ENCODE results near the gene TADA2B. TPM values are rescaled to one million over a fixed set of nuclear protein-coding genes. Genes with fewer than 3 reads are reported as not detected.

The TADA2B gene
- total RNA-seq, 1 experiment from 2014 or later = 11.8 TPM

DNA sequence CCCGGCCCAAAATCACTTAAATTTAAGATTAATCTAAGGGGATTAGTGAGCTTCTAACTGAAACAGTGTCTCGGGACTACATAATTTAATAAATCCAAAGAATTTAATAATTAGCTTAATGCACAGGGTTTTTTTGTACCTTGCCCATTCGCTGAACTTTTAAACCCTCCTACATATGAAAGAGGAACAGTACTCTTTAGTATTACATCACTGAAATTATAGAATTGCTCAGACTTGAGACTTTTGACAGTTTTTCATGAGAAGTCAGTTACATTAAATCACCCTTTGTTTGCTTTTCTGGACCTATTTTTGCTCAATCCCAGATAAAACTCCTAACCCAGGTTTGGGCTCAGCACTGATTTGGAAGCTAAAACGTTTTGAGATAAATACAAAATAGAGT is 2.4 kb upstream of the TADA2B start:
- no peak for DNase-seq (ENCODE audit: low read depth)

DNA sequence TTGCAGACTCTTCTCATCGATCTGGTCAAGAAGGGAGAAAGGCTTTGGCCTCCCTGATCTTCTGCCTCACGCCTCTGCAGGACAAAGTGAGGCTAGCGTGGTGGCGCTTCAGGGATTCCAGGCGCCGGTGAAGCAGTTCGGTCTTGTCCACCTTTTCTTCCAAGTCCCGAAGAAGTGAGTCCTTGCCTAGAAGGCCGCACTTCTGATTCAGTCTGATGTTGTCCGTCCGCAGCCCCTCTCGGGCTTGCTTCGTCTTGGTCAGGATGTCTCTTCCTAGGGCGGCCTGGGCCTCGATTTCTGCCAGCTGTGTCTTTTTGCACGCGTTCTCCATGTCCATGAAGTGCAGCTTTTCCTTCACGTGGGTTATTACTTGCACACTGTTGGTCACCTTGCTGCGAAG is 1.9 kb upstream of the TADA2B start:
- no peak for DNase-seq (ENCODE audit: low read depth)

GRCh38 chr4:7041801-7042502 is 1.2 kb upstream of the TADA2B start:
- DNase-seq (ENCODE audit: low read depth) = no peak

- peak; percentile 98 for DNase-seq (ENCODE audit: low read depth)
Observed at GRCh38 chr4:7042503-7043283, 479 bp upstream of the TADA2B start.

- no peak for DNase-seq (ENCODE audit: low read depth)
Observed at GRCh38 chr4:7044137-7044930, 1.2 kb downstream of the TADA2B start.

GRCh38 chr4:7045553-7045952 is 2.4 kb downstream of the TADA2B start:
- DNase-seq (ENCODE audit: low read depth) = no peak

DNA sequence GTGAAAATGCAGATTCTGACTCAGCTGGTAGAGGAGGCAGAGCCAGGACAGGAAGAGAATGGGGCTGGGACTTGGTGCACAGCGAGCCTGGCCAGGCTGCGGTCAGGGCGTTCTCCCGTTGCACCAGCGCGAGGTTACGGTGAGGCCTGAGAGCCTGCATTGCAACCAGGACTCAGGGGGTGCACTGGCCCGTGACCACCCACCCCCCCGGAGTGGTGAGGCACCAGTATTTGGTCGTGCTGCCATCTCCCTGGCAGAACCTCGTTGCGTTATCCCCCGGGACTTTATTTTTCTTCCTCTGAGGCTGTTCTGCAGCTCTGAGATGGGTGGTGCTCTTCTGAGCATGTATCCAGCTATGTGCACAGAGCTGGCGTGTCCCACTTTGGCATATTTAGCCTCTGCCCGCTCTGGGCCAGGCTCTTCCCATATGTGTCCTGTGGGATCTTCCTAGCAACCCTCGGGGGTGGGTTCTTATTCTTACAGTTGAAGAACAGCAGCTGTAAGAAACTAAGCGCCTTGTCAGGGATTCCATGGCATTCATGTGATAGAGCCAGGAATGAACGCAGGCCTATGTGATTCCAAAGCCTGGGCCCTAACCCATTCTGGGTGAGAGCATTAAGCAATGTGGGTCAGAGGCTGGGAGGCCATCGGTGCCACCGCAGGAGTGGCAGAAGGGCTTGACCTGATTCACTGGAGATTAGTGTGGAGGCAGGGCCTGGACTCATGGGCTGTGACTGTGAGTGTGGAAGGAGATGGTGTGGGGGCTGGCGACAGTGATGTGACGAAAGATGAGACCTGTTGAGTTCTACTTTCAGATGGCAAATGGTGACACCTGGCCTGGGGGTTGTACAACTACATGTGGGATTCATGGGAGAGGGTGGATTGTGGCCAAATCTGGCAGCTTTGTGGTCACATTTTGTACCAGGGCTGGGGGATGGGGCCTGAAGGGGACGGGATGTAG is 3.1 kb downstream of the TADA2B start:
- DNase-seq (ENCODE audit: low read depth) = no peak

- DNase-seq (ENCODE audit: low read depth) = no peak
Observed at GRCh38 chr4:7046971-7047370, 3.8 kb downstream of the TADA2B start.

DNA sequence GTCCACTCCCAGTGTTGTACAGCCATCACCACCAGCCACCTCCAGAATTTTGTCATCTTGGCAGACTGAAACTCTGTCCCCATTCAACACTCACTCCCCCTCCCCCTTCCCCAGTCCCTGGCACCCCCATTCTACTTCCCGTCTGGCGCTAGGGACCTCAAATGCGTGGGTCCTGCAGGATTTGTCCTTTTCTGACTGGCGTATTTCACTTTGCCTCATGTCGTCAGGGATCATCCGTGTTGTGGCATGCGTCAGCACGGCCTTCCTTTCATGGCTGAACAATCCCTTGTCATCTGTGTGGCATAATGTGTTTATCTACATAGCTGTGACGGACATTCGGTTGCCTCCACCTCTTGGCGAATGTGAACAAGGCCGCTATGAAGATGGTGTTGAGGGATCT is 5.5 kb downstream of the TADA2B start:
- no peak for DNase-seq (ENCODE audit: low read depth)

DNA sequence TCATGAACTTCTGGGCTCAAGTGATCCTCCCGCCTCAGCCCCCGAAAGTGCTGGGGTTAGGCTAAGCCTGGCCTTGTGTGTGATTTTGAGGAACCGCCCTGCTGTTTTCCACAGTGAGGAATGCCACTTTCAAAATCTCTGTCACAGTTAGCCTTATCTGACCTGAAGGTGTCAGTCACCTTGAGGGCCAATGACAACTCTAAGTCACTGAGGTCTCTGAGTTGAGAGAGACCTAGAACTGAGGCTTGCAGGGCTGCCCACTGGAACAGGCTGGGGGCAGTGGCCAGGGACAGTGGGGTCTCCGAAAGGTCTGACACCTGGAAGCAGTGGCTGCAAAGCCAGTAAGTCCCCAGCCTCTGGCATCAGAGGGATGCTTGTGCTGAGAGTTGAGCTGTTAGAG is 6.1 kb downstream of the TADA2B start:
- DNase-seq (ENCODE audit: low read depth) = no peak

DNA sequence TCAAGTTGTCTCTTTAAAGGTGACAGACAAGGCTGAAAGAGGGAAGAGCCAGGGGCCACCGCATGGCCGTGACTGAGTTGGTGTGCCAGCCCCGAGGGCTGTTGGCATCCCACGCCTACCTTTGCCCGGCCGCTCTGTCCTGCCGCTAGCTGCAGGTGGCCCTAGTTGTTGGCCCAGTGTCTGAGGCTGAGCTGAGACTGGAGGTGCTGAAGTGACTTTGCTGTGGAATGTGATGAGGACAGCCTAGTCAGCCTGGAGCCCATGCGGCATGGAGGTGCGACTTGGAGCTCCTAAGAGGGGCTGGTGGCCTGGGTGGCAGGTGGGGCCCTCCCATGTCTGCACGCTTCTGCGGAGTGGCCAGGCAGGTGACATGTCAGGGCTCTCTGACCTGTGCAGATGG is 6.6 kb downstream of the TADA2B start:
- no peak for DNase-seq (ENCODE audit: low read depth)

DNA sequence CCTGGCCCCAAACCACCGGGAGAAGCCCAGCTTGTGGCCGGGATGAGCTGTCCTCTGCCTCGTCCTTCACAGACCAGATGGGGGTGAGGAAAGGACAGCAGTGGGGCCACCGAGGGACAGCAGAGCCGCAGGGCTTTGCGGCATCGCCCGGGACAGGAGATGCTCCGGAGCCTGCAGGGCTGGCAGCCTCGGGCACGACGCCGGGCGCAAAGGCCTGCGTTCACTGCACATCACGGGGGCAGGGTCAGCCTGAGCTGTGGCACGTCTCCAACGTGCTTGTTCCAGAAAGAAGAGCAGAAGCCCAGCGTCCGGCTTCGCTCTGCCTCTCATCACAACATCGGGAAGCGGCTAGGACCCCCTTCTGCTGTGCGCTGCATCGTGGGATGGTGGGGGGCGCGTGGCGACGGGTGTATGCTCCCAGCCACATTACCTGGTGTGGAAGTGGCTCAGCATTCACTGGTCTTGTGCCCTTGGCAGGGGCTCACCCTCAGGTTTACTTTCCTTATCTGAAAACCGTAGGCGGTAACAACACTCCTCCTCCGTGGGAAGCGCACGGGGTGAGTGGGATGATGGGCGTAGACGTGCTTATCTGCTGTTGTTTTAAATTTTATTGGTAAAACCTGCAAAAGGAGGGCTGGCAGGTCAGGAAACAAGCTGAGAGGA is 7.4 kb downstream of the TADA2B start:
- no peak for DNase-seq (ENCODE audit: low read depth)

DNA sequence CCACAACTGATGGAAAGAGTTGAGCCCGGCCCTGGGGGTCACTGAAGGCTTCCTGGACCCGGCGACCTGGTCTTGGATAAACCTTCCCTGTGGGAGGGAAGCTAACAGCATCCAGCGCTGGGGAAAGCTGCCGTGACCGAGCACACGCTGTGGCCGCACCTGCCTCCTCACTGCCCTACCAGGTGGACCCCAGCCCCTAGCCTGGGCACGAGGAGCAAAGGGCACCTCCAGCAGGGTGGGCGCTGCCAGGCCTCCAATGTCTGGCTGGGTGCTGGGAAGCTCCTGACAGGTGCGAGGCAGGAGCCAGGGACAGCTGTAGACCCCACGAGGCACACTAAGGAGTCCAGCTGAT is 7.9 kb downstream of the TADA2B start:
- DNase-seq (ENCODE audit: low read depth) = no peak

- no peak for DNase-seq (ENCODE audit: low read depth)
Observed at GRCh38 chr4:7051905-7052304, 8.7 kb downstream of the TADA2B start.

DNA sequence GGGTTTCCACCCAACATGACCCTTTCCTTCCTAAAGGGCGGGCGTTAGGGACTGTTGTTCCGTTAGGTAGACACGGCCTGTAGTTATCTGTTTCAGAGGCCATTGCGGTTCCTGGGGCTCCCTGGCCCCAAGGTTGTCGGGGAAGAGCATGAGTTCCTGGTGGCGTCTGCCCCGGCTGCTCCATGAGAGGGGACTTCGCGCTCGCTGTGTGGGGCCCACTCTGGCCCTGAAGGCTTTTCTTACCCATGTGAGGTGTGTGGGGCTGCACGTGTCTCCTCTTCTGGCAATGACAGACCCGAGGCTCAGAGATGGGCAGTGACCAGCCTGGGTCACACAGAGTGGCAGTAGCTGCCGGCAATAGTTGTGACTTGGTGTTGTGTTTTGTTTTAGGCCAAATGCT is 9.1 kb downstream of the TADA2B start:
- no peak for DNase-seq (ENCODE audit: low read depth)

DNA sequence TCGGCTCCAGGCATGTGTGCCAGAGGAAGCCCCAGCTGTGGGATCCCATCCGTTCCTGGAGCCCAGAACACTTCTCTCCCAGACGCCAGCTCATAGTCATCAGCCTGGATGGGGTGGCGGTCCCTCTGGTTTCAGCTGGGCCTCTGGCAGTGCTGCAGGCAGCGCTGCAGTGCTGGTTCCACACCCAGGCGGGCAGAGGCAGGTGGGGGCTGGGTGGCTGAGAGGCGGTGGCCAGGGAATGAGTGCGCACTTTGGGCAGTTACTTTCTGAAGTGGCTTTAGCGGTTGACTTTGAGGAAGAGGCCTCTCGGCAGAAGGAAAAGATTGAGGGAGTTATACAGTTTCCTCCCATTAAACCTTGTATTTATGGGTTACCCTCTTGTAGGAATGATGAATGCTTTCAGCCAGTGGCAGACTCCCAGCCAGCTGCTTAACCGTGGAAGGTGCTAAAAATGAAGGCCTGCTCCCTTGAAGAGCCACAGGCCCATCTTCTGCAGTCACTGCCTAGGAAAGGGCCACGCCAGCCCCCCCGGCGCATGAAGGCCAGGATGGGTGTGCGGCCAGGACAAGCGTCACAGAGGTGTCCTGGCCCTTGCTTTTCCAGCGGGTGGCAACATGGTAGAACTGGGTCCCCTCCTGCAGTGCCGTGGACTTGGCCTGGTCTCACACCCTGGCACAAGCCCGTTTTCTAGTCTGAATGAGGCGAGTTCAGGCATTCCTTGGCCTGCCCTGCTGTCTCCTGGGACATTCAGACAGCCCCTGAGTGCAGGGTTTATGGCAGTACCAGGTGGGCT is 9.9 kb downstream of the TADA2B start:
- DNase-seq (ENCODE audit: low read depth) = no peak

GRCh38 chr4:7054106-7054880 is 11.1 kb downstream of the TADA2B start:
- no peak for DNase-seq (ENCODE audit: low read depth)

GRCh38 chr4:7055111-7055989 is 12.2 kb downstream of the TADA2B start:
- peak; percentile 59 for DNase-seq (ENCODE audit: low read depth)
